WTC11 (cell line): ENCODE measurements around the gene MYMX. TPM values are rescaled to one million over a fixed set of nuclear protein-coding genes. Genes with fewer than 3 reads are reported as not detected.

Source experiments
- ATAC-seq: fragments of 200-7000 bp; cut with Tn5 transposase; 2 replicates; pipeline ENCODE4 v1.10.0; 2021; ENCODE audit warnings: mild to moderate bottlenecking, moderate library complexity
- CTCF ChIA-PET: fragments of 300-600 bp; sonication (Branson Sonifier 250); formaldehyde crosslinking; loops from one replicate; lab custom pipeline; 2021; ENCODE audit warnings: antibody characterized with exemption; lab: Charles Lee
- POLR2A ChIA-PET: fragments of 350-600 bp; sonication (Branson Sonifier 250); formaldehyde crosslinking; loops from one replicate; lab custom pipeline; 2021; ENCODE audit warnings: antibody characterized with exemption; lab: Charles Lee
- DNase-seq: peaks from one replicate; pipeline ENCODE4 v3.0.0; 2021; ENCODE audit warnings: low spot score
- H3K27ac Mint-ChIP-seq: 2 replicates; pipeline ENCODE4 v1.8.0; 2021; ENCODE audit warnings: mixed read lengths
- H3K27me3 Mint-ChIP-seq: 2 replicates; pipeline ENCODE4 v1.8.0; 2021; ENCODE audit warnings: low read depth, mild to moderate bottlenecking, moderate library complexity, mixed read lengths
- H3K36me3 Mint-ChIP-seq: 2 replicates; pipeline ENCODE4 v1.8.0; 2021; ENCODE audit warnings: mixed read lengths
- H3K4me1 Mint-ChIP-seq: 2 replicates; pipeline ENCODE4 v1.8.0; 2022; ENCODE audit warnings: mixed read lengths
- H3K4me3 Mint-ChIP-seq: 2 replicates; pipeline ENCODE4 v1.8.0; 2021; ENCODE audit warnings: mild to moderate bottlenecking, moderate library complexity, mixed read lengths
- H3K9me3 Mint-ChIP-seq: 2 replicates; pipeline ENCODE4 v1.8.0; 2021; ENCODE audit warnings: mixed read lengths
- CBFB ChIP-seq: sonication (generic); formaldehyde crosslinking; IDR thresholded peaks from 2 replicates; pipeline ENCODE4 v1.8.1; 2022; ENCODE audit warnings: mild to moderate bottlenecking, low read depth, missing genetic modification reagents
- CREB1 ChIP-seq: sonication (generic); formaldehyde crosslinking; IDR thresholded peaks from 2 replicates; pipeline ENCODE4 v1.8.0; 2023; ENCODE audit warnings: mild to moderate bottlenecking, missing genetic modification reagents
- CREM ChIP-seq: sonication (generic); formaldehyde crosslinking; IDR thresholded peaks from 2 replicates; pipeline ENCODE4 v1.8.1; 2022; ENCODE audit warnings: mild to moderate bottlenecking, missing genetic modification reagents, moderate library complexity
- ELF4 ChIP-seq: sonication (generic); formaldehyde crosslinking; IDR thresholded peaks from 2 replicates; pipeline ENCODE4 v1.8.1; 2022; ENCODE audit warnings: low read depth, mild to moderate bottlenecking, moderate library complexity, missing genetic modification reagents
- EMX1 ChIP-seq: fragments of 250-450 bp; sonication (Bioruptor Pico); IDR thresholded peaks from 2 replicates; pipeline ENCODE4 v1.8.0; 2021; ENCODE audit warnings: mild to moderate bottlenecking
- ESRRA ChIP-seq: sonication (generic); formaldehyde crosslinking; IDR thresholded peaks from 2 replicates; pipeline ENCODE4 v1.8.1; 2022; ENCODE audit warnings: mild to moderate bottlenecking, missing genetic modification reagents, borderline replicate concordance
- ETV6 ChIP-seq: sonication (generic); formaldehyde crosslinking; IDR thresholded peaks from 2 replicates; pipeline ENCODE4 v1.8.1; 2022; ENCODE audit warnings: mild to moderate bottlenecking, missing genetic modification reagents
- FOXK1 ChIP-seq: sonication (generic); formaldehyde crosslinking; IDR thresholded peaks from 2 replicates; pipeline ENCODE4 v1.8.0; 2022; ENCODE audit warnings: mild to moderate bottlenecking, moderate library complexity, missing genetic modification reagents
- FOXP1 ChIP-seq: sonication (generic); formaldehyde crosslinking; IDR thresholded peaks from 2 replicates; pipeline ENCODE4 v1.8.0; 2022; ENCODE audit warnings: missing genetic modification reagents, mild to moderate bottlenecking, moderate library complexity, borderline replicate concordance
- GABPB1 ChIP-seq: sonication (generic); formaldehyde crosslinking; IDR thresholded peaks from 2 replicates; pipeline ENCODE4 v1.8.1; 2023; ENCODE audit warnings: mild to moderate bottlenecking, missing genetic modification reagents
- HMGA2 ChIP-seq: fragments of 250-450 bp; sonication (Bioruptor Pico); IDR thresholded peaks from 2 replicates; pipeline ENCODE4 v1.4.0; 2021; ENCODE audit warnings: mild to moderate bottlenecking, moderate library complexity
- MYBL2 ChIP-seq: sonication (generic); formaldehyde crosslinking; IDR thresholded peaks from 2 replicates; pipeline ENCODE4 v1.8.1; 2023; ENCODE audit warnings: mild to moderate bottlenecking, moderate library complexity, missing genetic modification reagents
- NFATC4 ChIP-seq: fragments of 250-450 bp; sonication (Bioruptor Pico); IDR thresholded peaks from 2 replicates; pipeline ENCODE4 v1.9.0; 2021; ENCODE audit warnings: mild to moderate bottlenecking
- NR3C1 ChIP-seq: sonication (generic); formaldehyde crosslinking; conservative IDR thresholded peaks from 2 replicates; pipeline ENCODE4 v1.8.1; 2023; ENCODE audit warnings: low read depth, mild to moderate bottlenecking, missing genetic modification reagents
- RORB ChIP-seq: fragments of 250-450 bp; sonication (Bioruptor Pico); IDR thresholded peaks from 2 replicates; pipeline ENCODE4 v1.9.0; 2021; ENCODE audit warnings: mild to moderate bottlenecking
- SP1 ChIP-seq: sonication (generic); formaldehyde crosslinking; conservative IDR thresholded peaks from 2 replicates; pipeline ENCODE4 v1.8.1; 2022; ENCODE audit warnings: missing genetic modification reagents
- TEAD1 ChIP-seq: sonication (generic); formaldehyde crosslinking; IDR thresholded peaks from 2 replicates; pipeline ENCODE4 v1.8.0; 2022; ENCODE audit warnings: mild to moderate bottlenecking, missing genetic modification reagents
- ZNF121 ChIP-seq: sonication (generic); formaldehyde crosslinking; IDR thresholded peaks from 2 replicates; pipeline ENCODE4 v1.8.0; 2023; ENCODE audit warnings: missing genetic modification reagents
- ZNF317 ChIP-seq: sonication (generic); formaldehyde crosslinking; IDR thresholded peaks from 2 replicates; pipeline ENCODE4 v1.8.1; 2023; ENCODE audit warnings: low read depth, mild to moderate bottlenecking, moderate library complexity, missing genetic modification reagents, borderline replicate concordance
- ZNF396 ChIP-seq: fragments of 250-450 bp; sonication (Bioruptor Pico); IDR thresholded peaks from 2 replicates; pipeline ENCODE4 v1.8.0; 2021; ENCODE audit warnings: mild to moderate bottlenecking, moderate library complexity, borderline replicate concordance
- ZNF423 ChIP-seq: fragments of 250-450 bp; sonication (Bioruptor Pico); IDR thresholded peaks from 2 replicates; pipeline ENCODE4 v2.1.2; 2022; ENCODE audit warnings: mild to moderate bottlenecking, moderate library complexity
- total RNA-seq: library from RNA; stranded (reverse); gene quantifications from 3 replicates; pipeline ENCODE4 v1.2.3, GENCODE V29; 2021
- TF ChIP-seq, protein P1 (sequence below): sonication (generic); formaldehyde crosslinking; IDR thresholded peaks from 2 replicates; pipeline ENCODE4 v1.8.0; 2022; ENCODE audit warnings: mild to moderate bottlenecking, missing genetic modification reagents
- TF ChIP-seq, protein P2 (sequence below): sonication (generic); formaldehyde crosslinking; IDR thresholded peaks from 2 replicates; pipeline ENCODE4 v1.8.1; 2022; ENCODE audit warnings: mild to moderate bottlenecking, moderate library complexity, missing genetic modification reagents
- TF ChIP-seq, protein P3 (sequence below): fragments of 250-450 bp; sonication (Bioruptor Pico); IDR thresholded peaks from 2 replicates; pipeline ENCODE4 v1.9.0; 2021; ENCODE audit warnings: mild to moderate bottlenecking
- TF ChIP-seq, protein P4 (sequence below): sonication (generic); formaldehyde crosslinking; IDR thresholded peaks from 2 replicates; pipeline ENCODE4 v1.8.0; 2022; ENCODE audit warnings: mild to moderate bottlenecking, missing genetic modification reagents
- TF ChIP-seq, protein P5 (sequence below): sonication (generic); formaldehyde crosslinking; IDR thresholded peaks from 2 replicates; pipeline ENCODE4 v1.8.1; 2023; ENCODE audit warnings: mild to moderate bottlenecking, moderate library complexity, missing genetic modification reagents
- TF ChIP-seq, protein P6 (sequence below): sonication (generic); formaldehyde crosslinking; IDR thresholded peaks from 2 replicates; pipeline ENCODE4 v1.8.0; 2023; ENCODE audit warnings: mild to moderate bottlenecking, missing genetic modification reagents
- TF ChIP-seq, protein P7 (sequence below): sonication (generic); formaldehyde crosslinking; IDR thresholded peaks from 2 replicates; pipeline ENCODE4 v1.8.1; 2023; ENCODE audit warnings: mild to moderate bottlenecking, missing genetic modification reagents

Gene MYMX
- total RNA-seq, 1 experiment from 2014 or later, result 3.9 TPM

DNA sequence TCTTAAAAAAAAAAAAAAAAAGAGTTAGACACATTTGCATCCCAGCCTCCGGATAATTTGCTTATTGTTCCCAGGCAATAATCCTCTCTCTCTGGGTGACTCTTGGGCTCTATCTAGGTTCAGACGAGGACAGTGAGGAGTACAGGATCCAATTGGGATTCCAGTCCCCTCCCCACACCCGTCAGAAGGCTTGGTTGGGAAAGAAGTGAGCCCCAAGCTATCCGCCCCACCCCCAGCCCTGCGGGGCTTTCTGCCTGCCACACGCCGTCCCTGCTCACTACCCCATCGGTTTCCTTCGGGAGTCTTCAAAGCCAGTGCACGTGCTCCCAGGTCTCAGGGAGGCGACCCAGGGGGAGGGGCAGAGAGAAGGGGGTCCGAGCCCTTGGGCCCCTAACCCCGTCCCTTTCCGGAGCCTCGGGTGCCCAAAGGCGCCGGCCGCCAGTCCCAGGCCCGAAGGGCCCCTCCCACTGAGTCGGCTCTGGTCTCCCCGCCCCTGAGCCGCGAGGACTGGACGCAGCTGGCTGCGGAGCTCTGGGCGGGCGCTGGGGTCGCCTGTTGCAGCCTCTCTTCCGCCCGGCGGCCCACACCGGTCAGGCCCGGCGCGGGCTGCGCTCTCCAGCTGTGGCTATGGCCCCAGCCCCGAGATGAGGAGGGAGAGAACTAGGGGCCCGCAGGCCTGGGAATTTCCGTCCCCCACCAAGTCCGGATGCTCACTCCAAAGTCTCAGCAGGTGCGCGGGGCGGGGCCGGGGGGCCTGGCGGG is 2.5 kb downstream of the MYMX start:
- H3K27me3 Mint-ChIP-seq, result no peaks in the 10 kb centered on the region
- H3K4me1 Mint-ChIP-seq, result peaks cover 53% of the 10 kb centered on the region
- DNase-seq, result peak; percentile 94
- ChIA-PET CTCF (interaction anchor here (0.6 to 10.7 kb wide), 12 partner anchors 14 to 1808 kb away, joined by 3 to 174 read pairs (median 3); no protein-coding TSS in a partner anchor), POLR2A (interaction anchor here (0.6 to 2.8 kb wide), 14 partner anchors 11 to 216 kb away, joined by 3 to 21 read pairs (median 4); partner anchors contain the start of gene HSP90AB1)
- peak; percentile 61 for ATAC-seq
- peak overlapping the region; percentile 99 for H3K27ac Mint-ChIP-seq
- peak overlapping the region; percentile 72 for H3K4me3 Mint-ChIP-seq
- H3K36me3 Mint-ChIP-seq, result no peaks in the 10 kb centered on the region
- H3K9me3 Mint-ChIP-seq, result no peaks in the 10 kb centered on the region
- TF ChIP-seq HMGA2 (CRISPR knock-in tag) (no peak), CREM (peak; percentile 52; the same call in 1 of the 2 replicates), ZNF317 (0 out of 2 replicates have a peak, but pooled peaks have one; percentile 20), MYBL2 (CRISPR knock-in tag) (peak; percentile 68; the same call in 1 of the 2 replicates), FOXK1 (peak; percentile 30), ZNF121 (CRISPR knock-in tag) (no peak), ZNF423 (CRISPR knock-in tag) (peak; percentile 61; the same call in 1 of the 2 replicates), GABPB1 (CRISPR knock-in tag) (0 out of 2 replicates have a peak, but pooled peaks have one; percentile 26), NR3C1 (CRISPR knock-in tag) (no peak), ESRRA (0 out of 2 replicates have a peak, but pooled peaks have one; percentile 26), EMX1 (CRISPR knock-in tag) (no peak), ZNF396 (CRISPR knock-in tag) (no peak), RORB (CRISPR knock-in tag) (no peak), CREB1 (CRISPR knock-in tag) (0 out of 2 replicates have a peak, but pooled peaks have one; percentile 49), FOXP1 (CRISPR knock-in tag) (peak; percentile 67), CBFB (CRISPR knock-in tag) (no peak), TEAD1 (CRISPR knock-in tag) (peak; percentile 40; the same call in 1 of the 2 replicates), ETV6 (CRISPR knock-in tag) (0 out of 2 replicates have a peak, but pooled peaks have one; percentile 50), ELF4 (CRISPR knock-in tag) (no peak), NFATC4 (CRISPR knock-in tag) (no peak), SP1 (CRISPR knock-in tag) (peak; percentile 83)
- TF ChIP-seq, protein P1, sequence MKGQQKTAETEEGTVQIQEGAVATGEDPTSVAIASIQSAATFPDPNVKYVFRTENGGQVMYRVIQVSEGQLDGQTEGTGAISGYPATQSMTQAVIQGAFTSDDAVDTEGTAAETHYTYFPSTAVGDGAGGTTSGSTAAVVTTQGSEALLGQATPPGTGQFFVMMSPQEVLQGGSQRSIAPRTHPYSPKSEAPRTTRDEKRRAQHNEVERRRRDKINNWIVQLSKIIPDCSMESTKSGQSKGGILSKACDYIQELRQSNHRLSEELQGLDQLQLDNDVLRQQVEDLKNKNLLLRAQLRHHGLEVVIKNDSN (CRISPR knock-in tag), result peak; percentile 21; the same call in 1 of the 2 replicates
- TF ChIP-seq, protein P2, sequence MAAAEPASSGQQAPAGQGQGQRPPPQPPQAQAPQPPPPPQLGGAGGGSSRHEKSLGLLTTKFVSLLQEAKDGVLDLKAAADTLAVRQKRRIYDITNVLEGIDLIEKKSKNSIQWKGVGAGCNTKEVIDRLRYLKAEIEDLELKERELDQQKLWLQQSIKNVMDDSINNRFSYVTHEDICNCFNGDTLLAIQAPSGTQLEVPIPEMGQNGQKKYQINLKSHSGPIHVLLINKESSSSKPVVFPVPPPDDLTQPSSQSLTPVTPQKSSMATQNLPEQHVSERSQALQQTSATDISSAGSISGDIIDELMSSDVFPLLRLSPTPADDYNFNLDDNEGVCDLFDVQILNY (CRISPR knock-in tag), result peak; percentile 76; the same call in 1 of the 2 replicates
- TF ChIP-seq, protein P3, sequence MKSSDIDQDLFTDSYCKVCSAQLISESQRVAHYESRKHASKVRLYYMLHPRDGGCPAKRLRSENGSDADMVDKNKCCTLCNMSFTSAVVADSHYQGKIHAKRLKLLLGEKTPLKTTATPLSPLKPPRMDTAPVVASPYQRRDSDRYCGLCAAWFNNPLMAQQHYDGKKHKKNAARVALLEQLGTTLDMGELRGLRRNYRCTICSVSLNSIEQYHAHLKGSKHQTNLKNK, result no peak
- TF ChIP-seq, protein P4, sequence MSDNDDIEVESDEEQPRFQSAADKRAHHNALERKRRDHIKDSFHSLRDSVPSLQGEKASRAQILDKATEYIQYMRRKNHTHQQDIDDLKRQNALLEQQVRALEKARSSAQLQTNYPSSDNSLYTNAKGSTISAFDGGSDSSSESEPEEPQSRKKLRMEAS (CRISPR knock-in tag), result peak; percentile 87
- TF ChIP-seq, protein P5, sequence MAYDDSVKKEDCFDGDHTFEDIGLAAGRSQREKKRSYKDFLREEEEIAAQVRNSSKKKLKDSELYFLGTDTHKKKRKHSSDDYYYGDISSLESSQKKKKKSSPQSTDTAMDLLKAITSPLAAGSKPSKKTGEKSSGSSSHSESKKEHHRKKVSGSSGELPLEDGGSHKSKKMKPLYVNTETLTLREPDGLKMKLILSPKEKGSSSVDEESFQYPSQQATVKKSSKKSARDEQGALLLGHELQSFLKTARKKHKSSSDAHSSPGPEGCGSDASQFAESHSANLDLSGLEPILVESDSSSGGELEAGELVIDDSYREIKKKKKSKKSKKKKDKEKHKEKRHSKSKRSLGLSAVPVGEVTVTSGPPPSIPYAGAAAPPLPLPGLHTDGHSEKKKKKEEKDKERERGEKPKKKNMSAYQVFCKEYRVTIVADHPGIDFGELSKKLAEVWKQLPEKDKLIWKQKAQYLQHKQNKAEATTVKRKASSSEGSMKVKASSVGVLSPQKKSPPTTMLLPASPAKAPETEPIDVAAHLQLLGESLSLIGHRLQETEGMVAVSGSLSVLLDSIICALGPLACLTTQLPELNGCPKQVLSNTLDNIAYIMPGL, result peak; percentile 17; the same call in 1 of the 2 replicates
- TF ChIP-seq, protein P6, sequence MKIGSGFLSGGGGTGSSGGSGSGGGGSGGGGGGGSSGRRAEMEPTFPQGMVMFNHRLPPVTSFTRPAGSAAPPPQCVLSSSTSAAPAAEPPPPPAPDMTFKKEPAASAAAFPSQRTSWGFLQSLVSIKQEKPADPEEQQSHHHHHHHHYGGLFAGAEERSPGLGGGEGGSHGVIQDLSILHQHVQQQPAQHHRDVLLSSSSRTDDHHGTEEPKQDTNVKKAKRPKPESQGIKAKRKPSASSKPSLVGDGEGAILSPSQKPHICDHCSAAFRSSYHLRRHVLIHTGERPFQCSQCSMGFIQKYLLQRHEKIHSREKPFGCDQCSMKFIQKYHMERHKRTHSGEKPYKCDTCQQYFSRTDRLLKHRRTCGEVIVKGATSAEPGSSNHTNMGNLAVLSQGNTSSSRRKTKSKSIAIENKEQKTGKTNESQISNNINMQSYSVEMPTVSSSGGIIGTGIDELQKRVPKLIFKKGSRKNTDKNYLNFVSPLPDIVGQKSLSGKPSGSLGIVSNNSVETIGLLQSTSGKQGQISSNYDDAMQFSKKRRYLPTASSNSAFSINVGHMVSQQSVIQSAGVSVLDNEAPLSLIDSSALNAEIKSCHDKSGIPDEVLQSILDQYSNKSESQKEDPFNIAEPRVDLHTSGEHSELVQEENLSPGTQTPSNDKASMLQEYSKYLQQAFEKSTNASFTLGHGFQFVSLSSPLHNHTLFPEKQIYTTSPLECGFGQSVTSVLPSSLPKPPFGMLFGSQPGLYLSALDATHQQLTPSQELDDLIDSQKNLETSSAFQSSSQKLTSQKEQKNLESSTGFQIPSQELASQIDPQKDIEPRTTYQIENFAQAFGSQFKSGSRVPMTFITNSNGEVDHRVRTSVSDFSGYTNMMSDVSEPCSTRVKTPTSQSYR (CRISPR knock-in tag), result peak; percentile 88; the same call in 1 of the 2 replicates
- TF ChIP-seq, protein P7, sequence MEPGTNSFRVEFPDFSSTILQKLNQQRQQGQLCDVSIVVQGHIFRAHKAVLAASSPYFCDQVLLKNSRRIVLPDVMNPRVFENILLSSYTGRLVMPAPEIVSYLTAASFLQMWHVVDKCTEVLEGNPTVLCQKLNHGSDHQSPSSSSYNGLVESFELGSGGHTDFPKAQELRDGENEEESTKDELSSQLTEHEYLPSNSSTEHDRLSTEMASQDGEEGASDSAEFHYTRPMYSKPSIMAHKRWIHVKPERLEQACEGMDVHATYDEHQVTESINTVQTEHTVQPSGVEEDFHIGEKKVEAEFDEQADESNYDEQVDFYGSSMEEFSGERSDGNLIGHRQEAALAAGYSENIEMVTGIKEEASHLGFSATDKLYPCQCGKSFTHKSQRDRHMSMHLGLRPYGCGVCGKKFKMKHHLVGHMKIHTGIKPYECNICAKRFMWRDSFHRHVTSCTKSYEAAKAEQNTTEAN (CRISPR knock-in tag), result peak; percentile 47; the same call in 1 of the 2 replicates
